ENCODE data around the gene STK11IP.

STK11IP gene

GRCh38 chr2:219575566-219576504, 21.8 kb upstream of the STK11IP start:
- no peak for DNase-seq (ENCODE audit: low read depth)
- H3K4me3 ChIP-seq (ENCODE audit: low read depth, low read length), result no peak overlapping the region

DNA sequence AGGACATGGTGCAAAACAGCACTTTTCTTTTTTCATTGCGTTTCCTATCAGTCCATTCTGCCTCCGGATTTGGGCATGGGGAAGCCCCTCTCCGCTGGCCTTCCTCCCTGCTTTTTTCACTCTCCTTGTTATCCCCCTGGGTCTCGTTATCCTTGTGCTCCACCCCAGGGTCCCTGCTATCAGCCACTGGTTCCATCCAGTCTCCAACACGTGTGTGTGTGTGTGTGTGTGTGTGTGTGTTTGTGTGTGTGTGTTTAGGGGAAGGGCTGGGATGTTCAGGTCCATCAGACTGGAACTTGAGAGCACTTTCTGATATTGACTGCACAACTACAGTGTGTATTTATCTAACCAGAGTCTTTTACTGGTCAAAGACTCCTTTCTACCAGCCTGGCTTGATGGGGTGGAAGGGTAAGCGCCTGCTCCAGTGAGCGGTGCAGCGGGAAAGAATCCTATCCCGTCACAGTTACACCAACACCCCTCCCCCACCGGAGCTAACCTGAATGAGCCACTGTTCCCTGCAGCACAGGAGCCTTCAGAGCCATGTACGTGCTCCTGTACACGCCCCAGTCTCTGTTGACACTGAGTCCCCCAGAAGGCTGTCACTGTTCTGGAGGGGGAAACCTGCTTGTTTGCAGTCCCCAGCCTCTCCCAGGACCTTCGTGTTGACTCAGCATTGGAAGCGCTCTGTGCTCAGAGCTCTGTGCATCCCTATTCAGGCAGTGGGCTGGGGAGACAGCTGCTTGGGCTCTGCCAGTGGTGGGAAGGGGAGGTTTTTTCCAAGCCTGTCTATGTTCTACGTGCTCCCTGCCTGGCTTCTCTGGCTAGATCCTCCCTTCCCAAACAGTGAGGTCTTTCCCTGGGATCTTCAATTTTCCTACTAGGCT, 20.9 kb upstream of the STK11IP start:
- DNase-seq (ENCODE audit: low read depth), result no peak
- no peak overlapping the region for H3K4me3 ChIP-seq (ENCODE audit: low read depth, low read length)

- DNase-seq (ENCODE audit: low read depth), result no peak
- no peak overlapping the region for H3K4me3 ChIP-seq (ENCODE audit: low read depth, low read length)
Measured at GRCh38 chr2:219578811-219579613, 18.6 kb upstream of the STK11IP start.

DNA sequence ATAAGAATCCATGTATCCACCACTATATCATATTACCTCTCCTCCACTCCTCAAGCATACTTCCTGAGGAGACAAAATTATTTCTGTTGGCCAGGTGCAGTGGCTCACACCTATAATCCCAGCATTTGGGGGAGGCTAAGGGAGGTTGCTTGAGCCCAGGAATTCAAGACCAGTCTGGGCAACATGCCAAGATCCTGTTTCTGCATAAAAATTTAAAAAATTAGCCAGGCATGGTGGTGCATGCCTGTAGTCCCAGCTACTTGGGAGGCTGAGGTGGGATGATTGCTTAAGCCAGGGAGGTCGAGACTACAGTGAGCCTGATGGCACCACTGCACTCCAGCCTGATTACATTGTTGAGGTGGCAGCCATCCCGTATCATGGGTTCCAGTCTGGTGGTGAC, 16.3 kb upstream of the STK11IP start:
- no peak overlapping the region for H3K4me3 ChIP-seq (ENCODE audit: low read depth, low read length)
- DNase-seq (ENCODE audit: low read depth), result no peak

GRCh38 chr2:219591091-219591490, 6.6 kb upstream of the STK11IP start:
- DNase-seq (ENCODE audit: low read depth), result no peak
- no peak overlapping the region for H3K4me3 ChIP-seq (ENCODE audit: low read depth, low read length)

GRCh38 chr2:219592736-219593135, 4.9 kb upstream of the STK11IP start:
- no peak for DNase-seq (ENCODE audit: low read depth)

DNA sequence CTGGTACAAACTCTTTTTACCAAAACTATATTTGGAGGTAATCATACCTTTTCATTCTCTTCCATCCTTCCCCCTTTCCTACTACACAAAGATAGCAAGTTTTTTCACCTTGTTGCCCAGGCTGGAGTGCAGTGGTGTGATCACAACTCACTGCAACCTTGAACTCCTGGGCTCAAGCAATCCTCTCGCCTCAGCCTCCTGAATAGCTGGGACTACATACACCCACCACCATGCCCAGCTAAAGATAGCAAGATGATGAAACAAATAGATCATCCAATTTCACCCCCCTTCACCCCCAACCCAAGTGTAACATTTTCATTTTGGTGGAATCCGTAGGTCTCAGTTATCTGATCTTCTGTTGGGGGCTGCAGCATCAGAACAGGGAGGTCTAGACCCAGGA, 4.5 kb upstream of the STK11IP start:
- DNase-seq (ENCODE audit: low read depth), result no peak
- no peak overlapping the region for H3K4me3 ChIP-seq (ENCODE audit: low read depth, low read length)

More at GRCh38 chr2:219592736-219593135, 4.9 kb upstream of the STK11IP start:
- H3K4me3 ChIP-seq (ENCODE audit: low read depth, low read length), result no peak overlapping the region

DNA sequence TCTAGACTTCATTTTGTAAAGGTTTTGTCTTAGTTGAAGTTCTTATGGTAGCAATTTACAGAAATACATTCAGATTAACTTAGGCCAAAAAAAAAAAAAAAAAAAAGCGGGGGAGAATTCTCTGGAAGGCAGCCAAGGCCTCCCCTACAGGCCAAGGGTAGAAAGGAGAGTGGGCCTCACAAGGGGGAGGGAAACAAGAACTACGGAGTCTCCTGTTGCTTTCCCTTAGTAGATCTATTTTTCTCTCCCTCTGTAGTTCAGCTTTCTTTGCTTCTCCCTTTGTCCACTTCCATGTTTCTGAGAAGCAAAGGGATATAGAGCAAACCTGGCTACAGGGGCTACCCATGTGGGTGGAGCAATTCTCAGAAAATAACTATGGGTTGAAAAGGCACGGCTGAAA, 2.4 kb upstream of the STK11IP start:
- peak; percentile 30 for DNase-seq (ENCODE audit: low read depth)
- H3K4me3 ChIP-seq (ENCODE audit: low read depth, low read length), result no peak overlapping the region

GRCh38 chr2:219596954-219597551, 604 bp upstream of the STK11IP start:
- peak overlapping the region; percentile 80 for H3K4me3 ChIP-seq (ENCODE audit: low read depth, low read length)
- no peak for DNase-seq (ENCODE audit: low read depth)

- H3K4me3 ChIP-seq (ENCODE audit: low read depth, low read length), result peak overlapping the region; percentile 80
- no peak for DNase-seq (ENCODE audit: low read depth)
Measured at GRCh38 chr2:219598308-219599078, 836 bp downstream of the STK11IP start.

DNA sequence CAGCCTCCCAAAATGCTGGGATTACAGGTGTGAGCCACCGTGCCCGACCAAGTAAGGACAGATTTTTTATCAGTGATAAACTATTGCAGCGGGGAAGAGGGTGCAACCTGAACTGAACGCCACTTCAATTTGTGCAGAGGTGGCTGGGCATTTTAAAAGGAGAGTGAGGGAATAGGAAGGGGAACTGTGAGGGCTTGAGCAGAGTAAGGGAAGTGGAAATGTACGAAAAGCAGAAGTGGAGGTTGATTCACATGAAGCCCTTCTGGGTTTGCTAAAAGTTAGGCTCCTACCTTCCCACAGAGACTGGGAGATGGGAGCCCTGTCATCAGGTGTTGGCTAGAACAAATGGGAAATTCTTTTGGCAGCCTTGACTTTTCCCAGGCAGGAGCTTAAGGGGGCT, 6.1 kb downstream of the STK11IP start:
- no peak for DNase-seq (ENCODE audit: low read depth)
- no peak overlapping the region for H3K4me3 ChIP-seq (ENCODE audit: low read depth, low read length)

DNA sequence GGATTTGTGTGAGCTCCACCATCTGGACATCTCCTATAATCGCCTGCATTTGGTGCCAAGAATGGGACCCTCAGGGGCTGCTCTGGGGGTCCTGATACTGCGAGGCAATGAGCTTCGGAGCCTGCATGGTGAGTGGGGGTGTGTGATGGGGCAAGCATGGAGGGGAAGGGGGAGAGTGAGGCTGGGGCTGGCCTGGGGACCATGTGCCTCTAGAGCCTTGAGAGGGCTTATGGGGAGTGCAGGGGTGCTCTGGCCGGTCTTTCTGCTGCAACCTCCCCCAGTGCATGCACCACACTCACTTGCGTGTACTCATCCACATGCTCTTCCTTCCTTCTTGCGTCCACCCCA, 7.9 kb downstream of the STK11IP start:
- DNase-seq (ENCODE audit: low read depth), result no peak
- no peak overlapping the region for H3K4me3 ChIP-seq (ENCODE audit: low read depth, low read length)

GRCh38 chr2:219607931-219608330, 10.3 kb downstream of the STK11IP start:
- H3K4me3 ChIP-seq (ENCODE audit: low read depth, low read length), result no peak overlapping the region
- DNase-seq (ENCODE audit: low read depth), result no peak

GRCh38 chr2:219608399-219608964, 10.8 kb downstream of the STK11IP start:
- no peak for DNase-seq (ENCODE audit: low read depth)

DNA sequence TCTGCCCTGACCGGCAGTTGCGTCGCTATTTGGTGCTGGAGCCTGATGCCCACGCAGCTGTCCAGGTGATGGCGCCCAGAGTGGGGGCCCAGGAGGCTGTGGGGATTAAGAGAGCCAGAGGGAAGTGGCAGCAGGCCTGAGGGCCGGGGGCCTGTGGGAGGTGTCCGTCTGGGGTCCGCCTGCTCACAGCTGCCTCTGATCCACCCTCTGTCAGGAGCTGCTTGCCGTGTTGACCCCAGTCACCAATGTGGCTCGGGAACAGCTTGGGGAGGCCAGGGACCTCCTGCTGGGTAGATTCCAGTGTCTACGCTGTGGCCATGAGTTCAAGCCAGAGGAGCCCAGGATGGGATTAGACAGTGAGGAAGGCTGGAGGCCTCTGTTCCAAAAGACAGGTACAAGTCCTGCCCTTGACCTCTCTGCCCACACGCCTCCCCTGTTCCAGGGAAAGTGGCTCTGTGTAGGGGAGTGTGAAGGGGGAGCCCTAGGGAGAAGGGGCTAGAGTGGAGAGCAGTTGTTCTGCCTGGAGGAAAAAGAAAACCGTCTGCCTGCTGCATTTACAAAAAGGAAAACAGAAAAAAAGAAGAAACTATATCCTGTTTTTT, 11.6 kb downstream of the STK11IP start:
- DNase-seq (ENCODE audit: low read depth), result no peak
- H3K4me3 ChIP-seq (ENCODE audit: low read depth, low read length), result no peak overlapping the region

More at GRCh38 chr2:219608399-219608964, 10.8 kb downstream of the STK11IP start:
- no peak overlapping the region for H3K4me3 ChIP-seq (ENCODE audit: low read depth, low read length)

- no peak for DNase-seq (ENCODE audit: low read depth)
- H3K4me3 ChIP-seq (ENCODE audit: low read depth, low read length), result no peak overlapping the region
Measured at GRCh38 chr2:219611306-219611705, 13.6 kb downstream of the STK11IP start.

DNA sequence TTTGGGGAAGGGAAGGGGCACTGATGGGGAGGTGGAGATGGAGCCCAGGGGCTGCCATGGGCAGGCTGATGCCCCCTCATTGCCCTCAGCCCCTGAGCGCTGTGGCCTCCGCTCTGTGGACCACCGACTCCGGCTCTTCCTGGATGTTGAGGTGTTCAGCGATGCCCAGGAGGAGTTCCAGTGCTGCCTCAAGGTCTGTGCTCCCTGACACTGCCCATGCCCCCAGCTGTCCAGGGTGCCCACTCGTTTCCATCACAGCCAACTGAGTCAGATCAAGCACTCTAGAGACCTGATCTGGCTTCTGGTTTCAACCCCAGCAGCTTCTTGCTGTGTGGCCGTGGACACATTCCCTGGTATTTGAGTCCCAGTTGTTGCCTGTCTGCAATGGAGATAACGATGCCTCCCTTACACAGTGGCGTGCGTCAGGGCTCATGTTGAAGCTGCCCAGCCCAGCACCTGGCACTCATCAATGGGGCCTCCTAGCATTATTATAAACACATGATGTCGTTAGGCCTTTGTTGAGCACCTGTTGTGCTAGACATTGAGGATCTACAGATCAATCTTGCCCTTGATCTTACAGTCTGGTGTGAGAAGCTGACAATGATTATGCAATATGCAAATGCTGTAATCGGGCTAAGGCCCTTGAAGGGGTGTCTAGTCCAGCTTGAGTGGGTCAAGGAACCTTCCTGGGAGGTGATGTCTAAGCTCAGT, 14.4 kb downstream of the STK11IP start:
- H3K4me3 ChIP-seq (ENCODE audit: low read depth, low read length), result no peak overlapping the region
- no peak for DNase-seq (ENCODE audit: low read depth)

All from skeletal muscle cell (primary cell).